Measurements from ENCODE around the gene PLCH2. TPM values are rescaled to one million over a fixed set of nuclear protein-coding genes. Genes with fewer than 3 reads are reported as not detected.
"Not testable (repeated sequence)": the region's sequence is repeated elsewhere in the genome, so short reads cannot be mapped to it uniquely, and the experiment has no call there.

Gene PLCH2
- total and polyA plus RNA-seq, 10 of the 15 experiments (the other 5 are each of a cell fraction or from before 2014, with no cell fraction given): 0.03 to 0.73 (median 0.24) TPM; not detected in 3

GRCh38 chr1:2458687-2459086, 17.4 kb upstream of the PLCH2 start:
- Histone ChIP-seq H2AFZ (ENCODE audit: control insufficient read depth, low read depth, low read length) (no peak overlapping the region), H3K9me3 (replicated peaks; ENCODE audit: control insufficient read depth, insufficient read depth, low read length) (no peaks in the 10 kb centered on the region), H3K79me2 (ENCODE audit: control insufficient read depth, insufficient read depth, low read length) (no peaks in the 10 kb centered on the region), H4K20me1 (ENCODE audit: control insufficient read depth, insufficient read depth) (no peaks in the 10 kb centered on the region), H3K27me3 (replicated peaks in 1 of 2; ENCODE audit: control insufficient read depth in 2 of 2, insufficient read depth in 2 of 2, low read length in 1 of 2) (no peaks in the 10 kb centered on the region; a peak in 1 of 4 replicates), H3K27ac (ENCODE audit: control insufficient read depth, insufficient read depth) (no peak overlapping the region), H3K9ac (ENCODE audit: control insufficient read depth, insufficient read depth, low read length) (no peak overlapping the region), H3K4me2 (ENCODE audit: control insufficient read depth, insufficient read depth) (no peak overlapping the region), H3K4me3 (no peak overlapping the region), H3K36me3 (ENCODE audit: control insufficient read depth in 2 of 2, insufficient read depth in 2 of 2, low read length in 1 of 2) (no peaks in the 10 kb centered on the region), H3K4me1 (ENCODE audit: control insufficient read depth, insufficient read depth, low read length) (no peaks in the 10 kb centered on the region)
- in situ Hi-C loops (cut with MboI): no loop called here
- FAIRE-seq (no peak), ATAC-seq (peak; percentile 46), DNase-seq (ENCODE audit: low read depth, low spot score) (no peak)
- SMC1A ChIA-PET (ENCODE audit: uncharacterized antibody, unreplicated experiment): no interaction called here
- no TSS peak for BruUV-seq (replicated peaks)
- CTCF ChIA-PET: no interaction called here
- 19% methylated on average over 18 of the region's 18 CpGs for WGBS (ENCODE audit: insufficient coverage, insufficient replicate concordance, low lambda C conversion rate, missing lambda C conversion rate)
- intact Hi-C loops (cut with micrococcal nuclease; ENCODE audit: unreplicated experiment): no loop called here
- TF ChIP-seq SUPT20H (IDR thresholded peaks at IDR 0.05; ENCODE audit: borderline replicate concordance, control insufficient read depth, low read depth, low read length) (no peak), NR2C1 (IDR thresholded peaks at IDR 0.05) (no peak), BCL11A (IDR thresholded peaks at IDR 0.05; ENCODE audit: low read depth, low read length) (no peak), ZBTB4 (CRISPR knock-in tag; IDR thresholded peaks at IDR 0.05) (no peak), SRF (IDR thresholded peaks at IDR 0.05; ENCODE audit: low read depth in 2 of 2, low read length in 2 of 2) (no peak), SMC3 (IDR thresholded peaks at IDR 0.05; ENCODE audit: borderline replicate concordance, low read length) (no peak), SPI1 (IDR thresholded peaks at IDR 0.05; ENCODE audit: borderline replicate concordance, insufficient read depth, low read depth, low read length) (no peak), CBX3 (IDR thresholded peaks at IDR 0.05; ENCODE audit: borderline replicate concordance, low read depth) (no peak)
- RAD21 ChIA-PET (ENCODE audit: unreplicated experiment): no interaction called here
- POLR2A ChIA-PET: no interaction called here

- POLR2A ChIA-PET; SMC1A ChIA-PET (ENCODE audit: uncharacterized antibody, unreplicated experiment); H4K20me1 ChIP-seq (ENCODE audit: control insufficient read depth, insufficient read depth); H3K4me2 ChIP-seq (ENCODE audit: control insufficient read depth, insufficient read depth); RAD21 ChIA-PET (ENCODE audit: unreplicated experiment); BruUV-seq (replicated peaks); ATAC-seq; in situ Hi-C loops (cut with MboI); H2AFZ ChIP-seq (ENCODE audit: control insufficient read depth, low read depth, low read length); H3K79me2 ChIP-seq (ENCODE audit: control insufficient read depth, insufficient read depth, low read length); H3K27ac ChIP-seq (ENCODE audit: control insufficient read depth, insufficient read depth); CTCF ChIA-PET; intact Hi-C loops (cut with micrococcal nuclease; ENCODE audit: unreplicated experiment); H3K9ac ChIP-seq (ENCODE audit: control insufficient read depth, insufficient read depth, low read length); DNase-seq (ENCODE audit: low read depth, low spot score); H3K36me3 ChIP-seq (ENCODE audit: control insufficient read depth in 2 of 2, insufficient read depth in 2 of 2, low read length in 1 of 2); H3K27me3 ChIP-seq (replicated peaks in 1 of 2; ENCODE audit: control insufficient read depth in 2 of 2, insufficient read depth in 2 of 2, low read length in 1 of 2); H3K9me3 ChIP-seq (replicated peaks; ENCODE audit: control insufficient read depth, insufficient read depth, low read length); H3K4me1 ChIP-seq (ENCODE audit: control insufficient read depth, insufficient read depth, low read length); H3K4me3 ChIP-seq; FAIRE-seq: not testable (repeated sequence)
- WGBS (ENCODE audit: insufficient coverage, insufficient replicate concordance, low lambda C conversion rate, missing lambda C conversion rate): 37% methylated on average over 10 of the region's 16 CpGs
Observed at GRCh38 chr1:2459102-2459753, 16.9 kb upstream of the PLCH2 start.

All from GM12878 (cell line).